Glutamatergic neuron (in vitro differentiated cells): ENCODE data around the gene SH3BGRL2. TPM values are rescaled to one million over a fixed set of nuclear protein-coding genes. Genes with fewer than 3 reads are reported as not detected.
A peak's percentile ranks its signal among the peaks of the same experiment; 100 is the strongest.

Source experiments
- DNase-seq: peaks from one replicate; pipeline ENCODE4 v3.0.0; 2022
- H3K27ac Mint-ChIP-seq: one replicate; pipeline ENCODE4 v1.8.0; 2020; ENCODE audit warnings: mild to moderate bottlenecking, mixed read lengths, inconsistent platforms; ENCODE audit not compliant: unreplicated experiment
- H3K27me3 Mint-ChIP-seq: one replicate; pipeline ENCODE4 v1.8.0; 2020; ENCODE audit warnings: mild to moderate bottlenecking, moderate library complexity, mixed read lengths, inconsistent platforms; ENCODE audit not compliant: unreplicated experiment
- H3K36me3 Mint-ChIP-seq: one replicate; pipeline ENCODE4 v1.8.0; 2020; ENCODE audit warnings: mild to moderate bottlenecking, mixed read lengths, inconsistent platforms; ENCODE audit not compliant: unreplicated experiment
- H3K4me1 Mint-ChIP-seq: one replicate; pipeline ENCODE4 v1.8.0; 2020; ENCODE audit warnings: mild to moderate bottlenecking, low read depth, mixed read lengths, inconsistent platforms; ENCODE audit not compliant: unreplicated experiment
- H3K4me3 Mint-ChIP-seq: one replicate; pipeline ENCODE4 v1.8.0; 2020; ENCODE audit warnings: mild to moderate bottlenecking, mixed read lengths, inconsistent platforms; ENCODE audit not compliant: unreplicated experiment
- H3K9me3 Mint-ChIP-seq: one replicate; pipeline ENCODE4 v1.8.0; 2020; ENCODE audit warnings: mild to moderate bottlenecking, moderate library complexity, mixed read lengths, inconsistent platforms; ENCODE audit not compliant: unreplicated experiment
- CTCF ChIP-seq: fragments of 200-600 bp; sonication (generic); IDR thresholded peaks from one replicate; pipeline ENCODE4 v1.5.0; 2021; ENCODE audit not compliant: partially characterized antibody, unreplicated experiment
- long read RNA-seq: library from polyadenylated mRNA; unstranded; transcript quantifications from one replicate; pipeline ENCODE4 v2.0.0, GENCODE V29; 2020; ENCODE audit not compliant: unreplicated experiment
- total RNA-seq: library from RNA; stranded (reverse); fragmentation: NEBNext Ultra II Directional; extraction: Animal tissue kit (Norgen Biotek cat#: 25700); gene quantifications from one replicate; pipeline ENCODE4 v1.2.1, GENCODE V29; 2021; ENCODE audit not compliant: unreplicated experiment

The SH3BGRL2 gene
- 47.2 TPM for total RNA-seq
- long read RNA-seq, full-length matches to known transcripts, result 5 of 11 reads
- long read RNA-seq, partial matches to known transcripts, result 0 of 11 reads
- long read RNA-seq, other reads (novel, unspliced or antisense), result 6 of 11 reads

DNA sequence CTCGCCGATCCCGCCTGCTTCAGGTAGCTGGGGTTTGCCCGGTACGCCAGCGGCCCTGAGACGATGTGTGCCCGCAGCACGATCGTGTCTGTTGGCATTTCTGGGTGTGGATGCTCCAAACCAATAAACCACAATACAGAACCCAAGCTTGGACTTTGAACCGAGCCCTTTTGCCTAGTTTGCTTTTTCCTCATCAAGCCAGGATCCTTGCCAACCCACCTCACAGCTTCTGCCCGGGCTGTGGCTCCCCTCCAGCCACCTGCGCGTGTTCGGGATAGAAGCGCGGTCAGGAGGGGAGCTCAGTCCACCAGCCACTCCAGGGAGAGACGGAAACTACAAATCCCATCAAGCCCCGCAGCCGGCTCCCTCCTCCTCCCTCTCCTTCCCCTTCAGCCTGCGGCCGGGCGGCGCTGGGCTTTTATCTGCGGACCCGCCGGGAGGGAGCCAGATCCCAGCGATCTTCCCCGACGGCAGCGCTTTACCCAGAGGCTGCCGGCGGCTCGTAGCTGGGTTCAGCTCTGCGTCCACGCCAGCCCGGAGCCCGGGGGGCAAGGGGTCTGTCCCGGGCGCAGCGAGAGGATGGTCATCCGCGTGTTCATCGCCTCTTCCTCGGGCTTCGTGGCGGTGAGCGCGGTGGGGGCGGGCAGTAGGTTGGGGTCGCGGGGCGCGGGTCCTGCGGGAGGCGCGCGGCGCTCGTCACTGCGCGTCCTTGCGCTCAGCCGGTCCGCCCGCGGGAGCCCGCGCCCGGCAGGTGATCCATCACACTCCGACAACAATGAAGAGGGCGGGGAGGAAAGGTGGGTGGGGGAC is at the start of gene SH3BGRL2:
TSS of gene SH3BGRL2 (plus strand) at position 447 of the 810 bp plus-strand sequence. CDS start at position 580, 133 bp downstream.
- H3K9me3 Mint-ChIP-seq, result peaks cover 6% of the 10 kb centered on the region
- peak within 1 kb of the TSS; percentile 87 for H3K27ac Mint-ChIP-seq
- H3K36me3 Mint-ChIP-seq, result no peaks in the 10 kb centered on the region
- peaks cover 5% of the 10 kb centered on the region for H3K27me3 Mint-ChIP-seq
- peaks cover 17% of the 10 kb centered on the region for H3K4me1 Mint-ChIP-seq
- H3K4me3 Mint-ChIP-seq, result peak within 1 kb of the TSS; percentile 95
- TF ChIP-seq CTCF, result no peak
- DNase-seq, result peak; percentile 92

GRCh38 chr6:79584332-79584731 is 46.8 kb upstream of the SH3BGRL2 start:
- H3K36me3 Mint-ChIP-seq, result peaks cover 21% of the 10 kb centered on the region
- H3K4me3 Mint-ChIP-seq, result no peak overlapping the region
- H3K27ac Mint-ChIP-seq, result no peak overlapping the region
- no peaks in the 10 kb centered on the region for H3K4me1 Mint-ChIP-seq
- peaks cover 2% of the 10 kb centered on the region for H3K27me3 Mint-ChIP-seq
- peaks cover 7% of the 10 kb centered on the region for H3K9me3 Mint-ChIP-seq
- TF ChIP-seq CTCF, result no peak
- no peak for DNase-seq

DNA sequence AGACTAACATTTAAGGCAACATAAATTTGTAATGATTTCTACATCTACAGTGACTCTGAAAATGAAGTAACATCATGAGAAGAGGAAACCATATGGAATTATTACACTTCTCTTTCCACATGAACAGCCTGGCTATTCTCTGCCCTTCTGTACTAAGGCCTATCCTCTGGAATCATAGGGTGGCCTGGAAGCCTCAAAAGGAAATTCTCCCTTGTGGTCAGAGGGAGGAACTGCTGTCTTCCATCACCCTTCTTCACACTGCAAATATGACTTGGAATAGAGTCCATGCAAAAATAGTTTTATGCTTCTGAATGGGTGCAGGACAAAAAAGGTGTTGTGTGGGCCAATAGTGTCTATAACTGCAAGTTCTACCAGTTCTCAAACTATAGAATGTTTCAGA is 44.6 kb upstream of the SH3BGRL2 start:
- DNase-seq, result no peak
- Mint-ChIP-seq H3K27ac (no peak overlapping the region), H3K4me3 (no peak overlapping the region), H3K9me3 (peaks cover 3% of the 10 kb centered on the region), H3K4me1 (no peaks in the 10 kb centered on the region), H3K27me3 (no peaks in the 10 kb centered on the region), H3K36me3 (peaks cover 2% of the 10 kb centered on the region)
- peak; percentile 81 for TF ChIP-seq CTCF

DNA sequence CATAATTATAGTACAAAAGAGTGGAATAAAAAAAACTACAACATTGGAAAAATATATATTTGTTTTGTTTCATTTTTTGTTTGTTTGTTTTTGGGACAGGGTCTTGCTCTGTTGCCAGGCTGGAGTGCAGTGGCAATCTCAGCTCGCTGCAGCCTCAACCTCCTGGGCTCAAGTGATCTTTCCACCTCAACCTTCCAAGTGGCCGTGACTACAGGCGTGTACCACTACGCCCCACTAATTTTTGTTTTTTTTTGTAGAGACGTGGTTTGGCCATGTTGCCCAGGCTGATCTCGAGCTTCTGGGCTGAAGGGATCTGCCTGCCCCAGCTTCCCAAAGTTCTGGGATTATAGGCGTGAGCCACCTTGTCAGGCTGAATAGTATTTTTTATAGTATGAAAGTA is 41.4 kb upstream of the SH3BGRL2 start:
- no peaks in the 10 kb centered on the region for H3K36me3 Mint-ChIP-seq
- H3K4me1 Mint-ChIP-seq, result no peaks in the 10 kb centered on the region
- no peak for TF ChIP-seq CTCF
- H3K27me3 Mint-ChIP-seq, result no peaks in the 10 kb centered on the region
- DNase-seq, result no peak
- H3K4me3 Mint-ChIP-seq, result no peak overlapping the region
- H3K9me3 Mint-ChIP-seq, result no peaks in the 10 kb centered on the region
- no peak overlapping the region for H3K27ac Mint-ChIP-seq

DNA sequence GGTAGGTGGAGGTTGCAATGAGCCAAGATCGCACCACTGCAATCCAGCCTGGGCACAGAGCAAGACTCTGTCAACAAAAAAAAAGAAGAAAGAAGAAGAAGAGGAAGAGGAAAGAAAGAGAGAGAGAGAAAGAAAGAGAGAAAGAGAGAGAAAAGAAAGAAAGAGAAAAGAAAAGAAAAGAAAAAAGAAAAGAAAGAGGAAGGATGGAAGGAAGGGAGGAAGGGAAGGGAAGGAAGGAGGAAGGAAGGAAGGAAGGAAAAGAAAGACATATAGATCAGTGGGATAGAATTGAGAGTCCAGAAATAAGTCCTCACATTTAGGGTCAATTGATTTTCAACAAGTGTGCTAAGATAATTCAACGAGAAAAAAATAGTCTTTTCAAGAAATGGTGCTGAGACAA is 34.0 kb upstream of the SH3BGRL2 start:
- no peak for DNase-seq
- Mint-ChIP-seq H3K4me1 (peaks cover 4% of the 10 kb centered on the region), H3K4me3 (no peak overlapping the region), H3K27ac (no peak overlapping the region), H3K27me3 (peaks cover 1% of the 10 kb centered on the region), H3K36me3 (no peaks in the 10 kb centered on the region), H3K9me3 (peaks cover 2% of the 10 kb centered on the region)
- TF ChIP-seq CTCF, result no peak
